Ascending aorta (tissue), 2 donors: ENCODE measurements around the gene TM4SF20. TPM values are rescaled to one million over a fixed set of nuclear protein-coding genes. Genes with fewer than 3 reads are reported as not detected.

ENCODE experiments used
- DNase-seq, 2 donors: peaks; one replicate each; pipeline ENCODE4 v3.0.0-alpha.2; 2019; ENCODE audit warnings: low spot score in 2 of 2
- H3K27ac ChIP-seq, 2 donors: fragments of 200-600 bp; sonication (generic); one replicate each; pipeline ENCODE4 v1.5.1; 2016 to 2017; ENCODE audit warnings: mild to moderate bottlenecking in 1 of 2
- H3K27me3 ChIP-seq: fragments of 200-600 bp; sonication (generic); one replicate; pipeline ENCODE4 v1.5.1; 2017
- H3K36me3 ChIP-seq, 2 donors: fragments of 200-600 bp; sonication (generic); one replicate each; pipeline ENCODE4 v1.5.1; 2016
- H3K4me1 ChIP-seq, 2 donors: fragments of 200-600 bp; sonication (generic); one replicate each; pipeline ENCODE4 v1.5.1; 2016 to 2017; ENCODE audit warnings: mild to moderate bottlenecking in 1 of 2
- H3K4me3 ChIP-seq, 2 donors: fragments of 200-600 bp; sonication (generic); one replicate each; pipeline ENCODE4 v1.5.1; 2016 to 2017; ENCODE audit warnings: mild to moderate bottlenecking in 1 of 2
- H3K9me3 ChIP-seq, 2 donors: fragments of 200-600 bp; sonication (generic); one replicate each; pipeline ENCODE4 v1.5.1; 2016
- CTCF ChIP-seq, 3 experiments: fragments of 200-600 bp in 2 of 3; fragments of 450-650 bp in 1 of 3; sonication (generic) in 2 of 3; IDR thresholded peaks; one replicate each; pipeline ENCODE4 v1.5.1; 2016 to 2019; ENCODE audit warnings: antibody characterized with exemption in 3 of 3, mild to moderate bottlenecking in 1 of 3, moderate library complexity in 1 of 3
- intact Hi-C: fragments of 100-400 bp; cut with DNase I; formaldehyde crosslinking; loops from one replicate; pipeline ENCODE4 v1.15.1; 2023
- total RNA-seq: library from RNA; depleted of rRNA; stranded (reverse); fragments of >200 nt; gene quantifications from one replicate; pipeline ENCODE4 v1.1.0, GENCODE V29; 2016

TM4SF20 gene
- total RNA-seq, 1 donor from 2014 or later = not detected

GRCh38 chr2:227347117-227347516, 32.0 kb downstream of the TM4SF20 start:
- DNase-seq = no peak
- intact Hi-C loops = no loop called here
- Histone ChIP-seq H3K27me3 (no peaks in the 10 kb centered on the region), H3K36me3 (peaks cover 13 to 22% of the 10 kb centered on the region in 2 donors), H3K4me3 (no peak overlapping the region), H3K4me1 (no peaks in the 10 kb centered on the region), H3K27ac (no peak overlapping the region), H3K9me3 (no peaks in the 10 kb centered on the region)
- TF ChIP-seq CTCF (IDR thresholded peaks at IDR 0.05) = no peak

GRCh38 chr2:227344231-227344630, 34.9 kb downstream of the TM4SF20 start:
- Histone ChIP-seq H3K36me3 (peaks cover 13 to 42% of the 10 kb centered on the region in 2 donors), H3K27me3 (no peaks in the 10 kb centered on the region), H3K27ac (no peak overlapping the region), H3K4me1 (no peaks in the 10 kb centered on the region), H3K9me3 (no peaks in the 10 kb centered on the region), H3K4me3 (no peak overlapping the region)
- no peak for TF ChIP-seq CTCF (IDR thresholded peaks at IDR 0.05)
- intact Hi-C loops = no loop called here
- DNase-seq = no peak

- H3K27me3 ChIP-seq = no peaks in the 10 kb centered on the region
- peaks cover 10 to 31% of the 10 kb centered on the region in 2 donors for H3K36me3 ChIP-seq
- H3K9me3 ChIP-seq = no peaks in the 10 kb centered on the region
- no peak overlapping the region for H3K27ac ChIP-seq
- no peak overlapping the region for H3K4me3 ChIP-seq
- DNase-seq = no peak
- intact Hi-C loops = no loop called here
- no peaks in the 10 kb centered on the region for H3K4me1 ChIP-seq
- no peak for TF ChIP-seq CTCF (IDR thresholded peaks at IDR 0.05)
Measured at GRCh38 chr2:227341553-227341952, 37.6 kb downstream of the TM4SF20 start.

GRCh38 chr2:227340106-227340505, 39.0 kb downstream of the TM4SF20 start:
- Histone ChIP-seq H3K27me3 (no peaks in the 10 kb centered on the region), H3K4me1 (no peaks in the 10 kb centered on the region), H3K27ac (no peak overlapping the region), H3K36me3 (peaks cover 10 to 45% of the 10 kb centered on the region in 2 donors), H3K4me3 (no peak overlapping the region), H3K9me3 (no peaks in the 10 kb centered on the region)
- TF ChIP-seq CTCF (IDR thresholded peaks at IDR 0.05) = no peak
- DNase-seq = no peak
- intact Hi-C loops = no loop called here

- intact Hi-C loops = no loop called here
- Histone ChIP-seq H3K36me3 (peaks cover 10 to 46% of the 10 kb centered on the region in 2 donors), H3K4me3 (no peak overlapping the region), H3K4me1 (no peaks in the 10 kb centered on the region), H3K27ac (no peak overlapping the region), H3K27me3 (no peaks in the 10 kb centered on the region), H3K9me3 (no peaks in the 10 kb centered on the region)
- TF ChIP-seq CTCF (IDR thresholded peaks at IDR 0.05) = no peak
- no peak for DNase-seq
Measured at GRCh38 chr2:227339098-227339599, 40.0 kb downstream of the TM4SF20 start.

GRCh38 chr2:227337442-227337841, 41.7 kb downstream of the TM4SF20 start:
- TF ChIP-seq CTCF (IDR thresholded peaks at IDR 0.05) = no peak
- Histone ChIP-seq H3K36me3 (peaks cover 17 to 56% of the 10 kb centered on the region in 2 donors), H3K4me3 (no peak overlapping the region), H3K9me3 (no peaks in the 10 kb centered on the region), H3K27ac (no peak overlapping the region), H3K27me3 (no peaks in the 10 kb centered on the region), H3K4me1 (no peaks in the 10 kb centered on the region)
- DNase-seq = no peak
- intact Hi-C loops = no loop called here
